ENCODE measurements around the gene PLEKHH3. TPM values are rescaled to one million over a fixed set of nuclear protein-coding genes. Genes with fewer than 3 reads are reported as not detected.
A peak's percentile ranks its signal among the peaks of the same experiment; 100 is the strongest.
"Not testable (repeated sequence)": the region's sequence is repeated elsewhere in the genome, so short reads cannot be mapped to it uniquely, and the experiment has no call there.

The PLEKHH3 gene
- total RNA-seq, 1 experiment from 2014 or later = 3.3 TPM

DNA sequence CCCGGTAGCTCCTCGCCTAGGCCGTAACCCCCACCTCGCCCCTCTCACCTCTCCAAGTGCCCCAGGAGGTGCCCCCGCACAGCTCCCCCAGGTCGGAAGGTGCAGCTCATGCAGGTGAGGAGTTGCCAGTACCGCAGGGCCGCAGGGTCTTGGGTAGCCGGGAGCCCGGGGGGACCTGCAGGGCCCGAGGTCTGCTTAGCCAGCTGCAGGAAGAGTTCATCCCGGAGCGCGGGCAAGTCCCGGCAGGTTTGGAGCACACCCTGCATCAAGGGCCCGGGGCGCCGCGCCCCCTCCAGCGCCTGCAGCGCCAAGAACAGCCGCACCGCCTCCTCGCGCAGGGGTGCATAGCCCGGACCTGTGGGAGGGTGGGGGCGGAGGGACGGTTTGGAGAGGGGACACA, 4.8 kb downstream of the PLEKHH3 start:
- DNase-seq (ENCODE audit: low spot score) = no peak

DNA sequence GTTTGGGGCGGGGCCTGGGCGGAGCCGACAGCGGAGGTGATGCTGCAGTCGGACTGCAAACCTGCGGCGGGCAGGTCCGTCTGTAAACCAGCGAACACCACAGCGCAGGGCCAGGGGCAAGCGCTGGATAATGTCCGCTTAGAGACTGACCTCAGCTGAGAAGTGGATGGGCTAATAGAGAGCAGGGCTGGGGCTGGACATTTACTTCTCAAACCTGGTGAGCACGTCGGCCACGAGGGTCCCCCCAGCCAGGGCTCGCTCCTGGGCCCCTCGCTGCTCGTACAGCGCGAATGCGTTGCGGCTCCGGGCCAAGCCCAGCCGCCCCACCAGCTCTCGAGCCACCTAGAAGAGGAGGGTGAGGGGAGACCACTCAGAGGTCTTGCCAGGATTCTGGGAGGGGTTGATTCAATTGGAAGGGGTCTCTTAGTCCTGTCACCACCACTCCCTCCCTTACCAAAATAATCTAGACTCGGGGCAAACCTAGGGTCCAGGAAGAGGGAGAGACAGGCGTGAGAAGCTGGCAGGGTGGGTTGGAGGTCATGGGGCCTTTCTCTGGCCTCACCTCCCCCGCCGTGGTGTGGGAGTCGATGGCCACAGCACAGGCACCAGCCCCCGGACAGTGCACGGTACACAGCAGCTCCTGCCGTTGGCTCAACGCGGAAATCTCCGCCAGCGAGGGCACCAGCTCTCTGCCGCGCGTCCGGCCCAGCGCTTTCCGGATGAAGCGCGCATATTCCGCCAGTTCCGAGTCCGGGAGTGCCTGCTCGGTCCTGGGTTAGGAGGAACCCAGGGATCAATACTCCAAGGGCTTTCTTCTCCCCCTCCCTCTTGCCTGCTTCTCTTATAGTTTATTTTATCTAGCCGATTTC, 5.8 kb downstream of the PLEKHH3 start:
- no peak for DNase-seq (ENCODE audit: low spot score)

DNA sequence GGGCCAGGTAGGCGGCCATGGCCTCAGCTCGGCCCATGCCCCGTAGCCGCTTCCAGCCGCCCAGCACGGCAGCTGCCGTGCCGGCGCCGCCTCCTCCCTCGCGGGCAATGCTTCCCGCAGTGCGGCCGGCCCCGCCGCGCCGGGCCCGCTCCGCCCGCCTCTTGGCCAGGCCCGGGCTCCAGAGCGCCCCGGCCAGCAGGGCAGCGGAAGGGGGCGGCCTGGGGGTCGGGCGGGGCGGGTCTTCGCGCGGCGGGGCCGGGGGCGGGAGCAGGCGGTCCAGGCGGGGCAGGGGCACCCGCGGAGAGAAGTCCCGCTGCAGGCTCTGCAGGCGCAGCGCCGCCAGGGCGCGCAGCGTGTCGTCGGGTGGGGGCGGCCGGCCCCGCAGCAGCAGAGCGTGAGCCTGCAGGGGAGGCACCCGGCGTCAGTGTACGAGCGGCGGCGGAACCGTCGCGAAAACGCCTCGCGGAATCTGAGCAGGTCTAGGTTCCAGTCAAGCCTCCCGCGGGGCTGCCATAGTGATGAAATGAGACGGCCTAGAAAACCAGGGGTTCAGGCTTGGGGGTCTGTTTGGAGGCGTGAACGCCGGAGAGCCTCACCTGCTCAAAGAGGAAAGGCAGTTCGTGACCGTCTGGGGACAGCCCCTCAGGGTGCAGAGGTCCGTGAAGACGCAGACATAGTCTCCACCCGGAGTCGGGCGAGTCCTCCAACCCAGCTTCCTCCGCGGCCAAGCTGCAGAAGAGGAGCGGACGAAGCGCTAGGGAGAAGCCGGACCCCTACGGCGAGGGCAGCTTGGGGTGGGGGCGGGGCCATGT, 6.6 kb downstream of the PLEKHH3 start:
- no peak for DNase-seq (ENCODE audit: low spot score)

DNA sequence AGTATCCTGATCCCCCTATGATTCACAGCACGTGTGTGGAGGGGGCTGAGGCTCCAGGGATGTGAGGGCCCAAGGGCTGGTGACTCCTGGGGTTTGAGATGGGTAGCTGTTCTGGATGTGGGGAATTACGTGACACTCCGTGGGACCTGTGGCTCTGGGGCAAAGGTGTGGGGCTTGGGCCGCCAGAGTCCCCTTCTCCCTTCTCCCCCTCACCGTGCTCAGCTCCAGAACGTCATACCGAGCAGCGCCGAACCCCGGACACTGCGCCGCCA, 7.2 kb downstream of the PLEKHH3 start:
- no peak for DNase-seq (ENCODE audit: low spot score)

DNA sequence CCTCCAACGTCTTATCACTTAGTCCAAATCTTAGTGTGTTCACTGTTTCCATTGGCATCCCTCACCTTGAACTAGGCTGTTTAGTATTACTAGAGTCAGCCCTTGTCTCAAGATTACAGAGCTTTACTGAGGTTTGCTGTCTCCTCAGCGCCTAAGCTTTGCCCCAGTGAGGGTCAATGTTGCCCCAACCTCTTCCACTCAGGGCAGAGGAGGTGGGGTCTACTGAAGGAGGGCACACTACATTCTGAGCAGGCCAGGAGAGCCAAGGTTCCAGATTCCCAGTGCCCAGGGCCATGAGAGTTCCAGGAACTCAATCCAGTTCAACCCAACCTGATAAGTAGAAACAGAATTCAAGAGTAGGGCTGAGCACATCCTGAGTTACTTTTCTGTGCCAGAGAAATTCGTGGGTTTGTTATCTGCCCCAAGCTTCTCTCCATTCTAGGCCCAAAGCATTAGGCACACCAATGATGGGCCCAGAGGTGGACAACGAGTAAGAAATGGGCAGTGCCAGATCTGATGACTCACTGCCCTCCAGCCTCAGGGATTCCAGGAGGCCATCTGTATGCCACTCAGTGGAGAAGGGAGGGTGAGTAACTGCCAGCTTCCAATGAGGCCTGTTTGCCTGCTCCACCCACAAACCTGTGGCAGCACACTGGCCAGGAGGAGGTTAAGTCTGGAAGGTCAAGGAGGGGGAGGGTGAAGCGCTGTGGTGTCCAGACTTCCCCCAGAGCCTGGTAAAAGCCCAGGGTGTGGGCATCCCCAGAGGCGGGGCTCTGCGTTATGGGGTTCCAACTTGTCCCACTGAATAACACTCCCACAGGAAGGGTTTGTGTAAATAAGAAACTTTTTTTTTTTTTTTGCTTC, 9.5 kb downstream of the PLEKHH3 start:
- DNase-seq (ENCODE audit: low spot score) = peak; percentile 93

DNA sequence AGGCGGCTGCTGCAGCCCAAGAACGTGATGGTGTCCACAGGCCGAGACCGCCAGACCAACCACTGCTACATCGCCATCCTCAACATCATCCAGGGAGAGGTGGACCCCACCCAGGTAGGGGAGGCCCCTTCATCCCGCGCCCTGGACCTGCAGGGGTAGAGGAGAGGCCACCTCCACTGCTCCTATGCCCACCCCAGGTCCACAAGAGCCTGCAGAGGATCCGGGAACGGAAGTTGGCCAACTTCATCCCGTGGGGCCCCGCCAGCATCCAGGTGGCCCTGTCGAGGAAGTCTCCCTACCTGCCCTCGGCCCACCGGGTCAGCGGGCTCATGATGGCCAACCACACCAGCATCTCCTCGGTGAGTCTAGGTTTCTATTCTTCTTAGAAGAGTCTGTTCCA, 10.7 kb downstream of the PLEKHH3 start:
- not testable (repeated sequence) for DNase-seq (ENCODE audit: low spot score)

DNA sequence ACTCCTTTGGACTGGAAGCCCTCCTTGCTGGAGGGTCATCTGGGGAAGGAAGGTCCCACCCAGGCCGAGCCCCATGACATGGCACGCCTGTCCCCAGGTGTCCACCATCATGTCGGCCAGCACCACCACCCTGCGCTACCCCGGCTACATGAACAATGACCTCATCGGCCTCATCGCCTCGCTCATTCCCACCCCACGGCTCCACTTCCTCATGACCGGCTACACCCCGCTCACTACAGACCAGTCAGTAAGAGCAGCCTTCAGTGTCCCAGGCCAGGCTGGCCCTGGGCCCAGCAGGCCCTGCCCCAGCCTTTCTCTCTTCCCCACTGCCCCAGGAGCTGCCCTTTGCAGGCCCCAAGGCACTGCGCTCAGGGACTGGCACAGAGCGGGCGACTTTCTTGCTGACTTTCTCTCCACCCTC, 11.2 kb downstream of the PLEKHH3 start:
- DNase-seq (ENCODE audit: low spot score) = no peak

DNA sequence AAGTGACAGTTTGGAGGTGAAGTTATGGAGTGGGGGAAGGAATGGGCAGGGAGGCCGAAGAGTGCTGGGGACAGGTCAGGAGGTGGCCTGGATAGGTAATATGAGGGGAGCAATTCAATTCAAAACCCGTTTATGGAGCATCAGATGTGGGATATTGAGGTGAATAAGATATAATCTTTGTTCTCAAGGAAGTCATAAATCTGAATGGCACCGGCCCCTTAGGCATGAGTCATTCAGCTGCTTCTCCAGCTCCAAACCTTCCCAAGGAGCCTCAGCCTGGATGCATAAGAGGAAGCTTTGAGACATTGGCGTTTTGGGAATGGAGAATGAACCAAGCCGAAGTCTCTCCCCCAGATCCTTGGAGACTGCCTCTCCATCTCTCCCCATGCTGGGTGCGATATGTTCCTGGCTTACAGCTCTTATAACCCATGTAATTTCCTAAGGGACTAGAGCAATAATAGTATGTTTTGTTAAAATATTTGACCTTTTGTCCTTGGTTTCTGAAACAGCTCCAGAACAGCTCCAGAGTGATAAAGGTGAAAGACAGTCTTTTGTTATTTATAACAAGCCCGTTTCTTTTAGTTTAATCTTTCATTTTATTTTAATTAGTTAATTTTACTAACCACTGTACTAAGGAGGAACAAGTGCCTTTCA, 16.0 kb downstream of the PLEKHH3 start:
- peak; percentile 39 for DNase-seq (ENCODE audit: low spot score)

DNA sequence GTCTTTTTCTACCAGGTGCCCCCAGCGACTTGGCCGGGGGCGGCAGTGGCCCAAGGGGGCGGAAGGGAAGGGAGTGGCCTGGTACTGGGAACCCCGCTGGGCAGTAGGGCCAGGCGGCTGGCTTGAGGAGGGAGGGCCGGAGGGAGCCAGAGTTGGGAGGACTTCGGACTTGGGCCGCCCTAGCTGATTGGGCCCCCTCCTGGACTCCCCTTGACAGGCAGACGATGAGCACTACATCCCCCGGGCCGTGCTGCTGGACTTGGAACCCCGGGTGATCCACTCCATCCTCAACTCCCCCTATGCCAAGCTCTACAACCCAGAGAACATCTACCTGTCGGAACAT, 16.9 kb downstream of the PLEKHH3 start:
- DNase-seq (ENCODE audit: low spot score) = not testable (repeated sequence)

DNA sequence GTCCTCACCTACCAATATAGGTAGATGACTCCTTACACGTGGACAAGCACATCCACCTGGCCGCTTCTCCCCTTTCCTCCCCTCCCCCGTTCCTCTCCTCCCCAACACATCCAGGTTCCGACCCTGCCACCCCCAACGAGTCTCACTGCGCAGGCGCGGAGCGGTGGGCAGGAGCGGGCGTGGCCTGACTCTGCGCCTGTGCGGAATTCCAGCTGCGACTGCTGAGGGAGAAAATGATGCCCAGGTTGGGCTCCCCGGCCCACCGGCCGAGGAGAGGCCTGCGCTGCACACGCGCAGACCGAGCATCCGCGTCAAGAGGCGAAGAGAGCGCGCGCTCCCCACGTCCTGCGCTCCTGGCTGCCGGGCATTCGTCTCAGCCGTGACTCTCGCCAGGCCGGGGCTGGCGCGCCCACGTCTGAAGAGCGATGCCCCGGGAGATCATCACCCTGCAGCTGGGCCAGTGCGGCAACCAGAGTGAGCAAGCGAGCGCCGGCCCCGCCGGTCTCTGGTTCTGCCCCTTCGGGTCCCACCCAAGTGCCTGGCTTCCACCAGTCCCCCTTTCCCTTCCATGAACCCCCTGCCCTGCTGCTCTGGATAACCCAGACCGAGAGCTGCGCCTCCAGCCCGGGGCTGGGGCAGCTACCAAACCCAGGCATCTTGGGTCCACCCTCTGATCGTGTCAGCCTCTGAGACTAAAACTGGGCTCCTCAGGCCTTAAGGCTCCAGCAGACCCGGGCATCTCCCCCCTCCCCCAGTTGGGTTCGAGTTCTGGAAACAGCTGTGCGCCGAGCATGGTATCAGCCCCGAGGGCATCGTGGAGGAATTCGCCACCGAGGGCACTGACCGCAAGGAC, 17.5 kb downstream of the PLEKHH3 start, which contains the start of gene TUBG2:
TUBG2 (plus strand) TSS at position 206 of the 853 bp plus-strand sequence; CDS start at position 426, 220 bp downstream.
- DNase-seq (ENCODE audit: low spot score) = peak; percentile 76

DNA sequence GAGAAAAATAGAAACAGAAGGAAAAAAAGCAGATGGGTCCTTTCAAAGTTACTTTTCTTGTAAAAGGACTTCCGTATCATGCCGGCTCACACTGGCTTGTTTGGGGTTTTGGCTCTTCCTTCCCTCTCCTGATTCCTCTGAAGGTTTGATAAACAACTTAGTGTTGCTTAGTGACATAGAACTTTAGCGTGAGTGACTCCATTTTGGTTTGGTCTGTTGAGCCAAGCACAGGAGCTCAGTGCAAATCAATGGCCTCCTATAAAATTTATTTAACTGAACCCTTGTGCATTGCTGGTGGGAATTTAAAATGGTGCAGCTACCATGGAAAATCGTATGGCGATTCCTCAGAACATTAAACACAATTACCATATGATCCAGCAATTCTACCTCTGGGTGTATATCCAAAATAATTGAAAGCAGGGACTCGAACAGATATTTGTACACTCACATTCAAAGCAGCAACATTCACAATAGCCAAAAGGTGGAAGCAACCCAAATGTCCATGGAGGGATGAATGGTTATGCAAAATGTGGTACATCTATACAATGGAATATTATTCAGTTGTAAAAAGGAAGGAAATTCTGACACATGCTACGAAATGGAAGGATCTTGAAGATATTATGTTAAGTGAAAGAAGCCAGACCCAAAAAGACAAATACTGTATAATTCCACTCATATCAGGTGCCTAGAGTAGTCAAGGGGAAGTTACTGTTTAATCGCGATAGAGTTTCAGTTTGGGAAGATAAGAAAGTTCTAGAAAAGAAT, 18.8 kb downstream of the PLEKHH3 start:
- DNase-seq (ENCODE audit: low spot score) = no peak

DNA sequence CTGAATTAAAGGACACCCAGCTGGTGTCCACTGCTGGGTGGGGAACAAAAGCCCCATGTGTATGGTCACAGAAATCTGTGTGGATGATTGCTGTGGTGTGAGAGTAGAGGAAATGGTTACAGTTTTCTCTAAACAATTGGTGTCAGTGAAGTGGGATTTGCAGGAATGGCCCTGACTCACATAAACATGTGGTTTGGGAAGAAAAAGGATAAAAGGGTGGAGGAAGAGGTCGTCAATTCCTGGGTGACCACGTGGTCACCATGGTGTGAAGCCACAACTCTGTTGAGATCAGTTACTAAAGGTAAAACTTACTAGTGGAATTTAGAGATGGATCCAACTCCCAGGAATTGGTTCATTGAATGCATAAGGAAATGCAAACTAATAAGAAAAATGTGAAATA, 21.3 kb downstream of the PLEKHH3 start:
- DNase-seq (ENCODE audit: low spot score) = peak; percentile 96

DNA sequence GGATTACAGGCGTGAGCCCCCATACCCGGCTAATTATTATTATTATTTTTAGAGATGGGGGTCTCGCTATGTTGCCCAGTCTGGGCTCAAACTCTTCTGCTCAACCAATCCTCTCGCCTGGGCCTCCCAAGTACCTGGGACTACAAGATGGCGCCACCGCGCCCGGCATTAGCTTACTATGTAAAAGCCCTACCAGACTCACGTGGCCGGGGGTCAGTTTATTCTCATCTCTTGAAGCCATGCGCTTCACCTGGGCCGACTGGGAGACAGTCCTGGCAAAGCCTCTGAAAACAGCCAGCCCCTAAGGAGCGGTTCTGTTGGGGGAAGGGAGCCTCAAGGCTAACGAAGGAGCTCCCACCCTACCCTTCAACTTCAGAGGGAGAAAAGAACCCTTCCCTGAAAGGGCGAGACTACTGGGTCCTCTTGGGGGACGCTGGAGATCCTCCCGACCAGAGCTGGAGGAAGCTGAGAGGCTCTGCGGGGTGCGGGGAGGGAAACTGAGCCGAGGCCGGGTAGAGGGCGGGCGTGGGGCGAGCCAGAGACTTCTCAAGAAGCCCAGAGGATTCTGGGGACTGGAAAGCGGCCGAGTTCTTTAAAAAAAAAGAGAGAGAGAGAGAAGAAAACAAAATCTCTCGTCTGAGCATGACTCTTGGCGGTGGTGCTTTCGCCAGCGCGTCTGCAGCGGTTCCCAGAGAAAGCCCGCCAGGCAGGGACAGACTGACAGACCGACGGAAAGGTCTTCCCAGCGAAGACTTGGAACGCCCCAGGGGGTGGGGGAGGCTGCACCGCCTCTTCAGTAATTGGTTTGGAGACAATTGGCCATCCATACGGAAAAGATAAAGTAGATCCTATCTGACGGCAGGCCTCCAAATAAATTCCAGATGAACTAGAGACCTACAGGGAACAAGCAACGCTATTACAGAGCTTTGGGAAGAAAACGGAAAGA, 23.3 kb downstream of the PLEKHH3 start:
- no peak for DNase-seq (ENCODE audit: low spot score)

DNA sequence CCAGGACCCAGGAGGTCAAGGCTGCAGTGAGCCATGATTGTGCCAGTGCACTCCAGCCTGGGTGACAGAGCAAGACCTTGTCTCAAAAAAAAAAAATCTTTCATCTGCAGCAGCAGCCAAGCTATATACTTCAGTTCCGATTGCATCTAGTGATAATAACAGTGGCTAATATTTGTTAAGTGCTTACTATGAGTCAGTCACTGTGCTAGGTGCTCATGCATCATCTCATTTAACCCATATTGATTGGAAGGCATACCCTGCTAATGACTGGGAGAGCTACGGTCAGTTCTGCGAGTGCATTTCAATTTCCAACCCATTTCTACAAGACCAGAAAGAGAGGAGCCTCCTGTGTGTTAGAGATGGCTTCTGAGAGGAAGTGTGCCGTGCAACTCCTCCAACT, 25.4 kb downstream of the PLEKHH3 start:
- DNase-seq (ENCODE audit: low spot score) = no peak

DNA sequence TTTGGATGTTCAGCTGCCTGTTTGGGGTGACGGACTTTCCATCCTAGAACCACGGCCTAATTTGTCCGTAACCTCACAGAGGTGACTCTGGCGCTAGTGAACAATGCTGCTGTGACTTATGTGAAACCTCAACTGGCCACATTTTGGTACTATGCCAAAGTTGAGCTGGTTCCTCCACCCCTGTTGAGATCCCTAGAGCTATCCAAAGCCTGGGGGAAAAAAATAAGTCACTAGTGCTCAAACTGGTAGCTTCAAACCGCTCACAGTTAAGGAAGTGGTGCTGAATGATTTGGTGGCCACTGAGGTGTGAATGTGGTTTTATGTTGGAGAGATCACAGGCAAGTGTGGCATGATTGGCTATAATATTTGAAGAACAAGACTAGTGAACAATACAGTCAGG, 29.0 kb downstream of the PLEKHH3 start:
- no peak for DNase-seq (ENCODE audit: low spot score)

DNA sequence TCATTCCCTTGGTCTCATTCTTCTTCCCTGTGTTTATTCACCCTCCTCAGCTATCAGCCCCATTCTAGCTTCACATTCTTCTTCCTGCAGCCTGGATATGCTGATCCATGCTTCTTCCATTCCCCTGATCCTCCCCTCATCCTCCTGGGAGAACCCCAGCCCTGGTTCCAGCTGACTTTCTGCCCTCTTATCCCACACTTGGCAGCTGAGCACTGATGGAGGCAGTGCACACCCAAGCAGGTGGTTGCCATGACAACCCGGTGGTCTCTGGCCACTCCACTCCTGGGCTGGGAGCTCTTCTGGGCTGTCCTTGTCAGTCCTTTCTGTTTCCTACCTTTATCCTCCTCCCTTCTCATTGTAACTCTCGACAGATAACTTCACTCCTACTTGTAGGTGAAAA, 34.5 kb downstream of the PLEKHH3 start:
- no peak for DNase-seq (ENCODE audit: low spot score)

DNA sequence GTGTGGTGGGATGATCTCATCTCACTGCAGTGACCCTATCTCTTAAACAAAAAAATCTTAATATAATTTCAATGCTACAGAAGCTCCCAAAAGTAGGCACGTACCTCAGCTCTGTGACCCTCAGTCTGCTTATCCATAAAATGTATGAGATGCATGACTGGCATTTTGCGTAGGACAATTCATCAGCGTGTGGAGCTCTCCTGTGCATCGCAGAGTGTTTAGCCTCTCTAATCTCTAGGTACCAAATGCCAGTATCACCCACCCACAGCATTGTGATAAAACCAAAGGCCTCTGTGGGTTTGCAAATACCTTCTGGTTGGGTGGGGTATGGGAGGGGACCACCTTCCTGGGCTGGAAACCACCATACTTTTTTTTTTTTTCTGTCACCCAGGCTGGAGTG, 36.7 kb downstream of the PLEKHH3 start:
- no peak for DNase-seq (ENCODE audit: low spot score)

DNA sequence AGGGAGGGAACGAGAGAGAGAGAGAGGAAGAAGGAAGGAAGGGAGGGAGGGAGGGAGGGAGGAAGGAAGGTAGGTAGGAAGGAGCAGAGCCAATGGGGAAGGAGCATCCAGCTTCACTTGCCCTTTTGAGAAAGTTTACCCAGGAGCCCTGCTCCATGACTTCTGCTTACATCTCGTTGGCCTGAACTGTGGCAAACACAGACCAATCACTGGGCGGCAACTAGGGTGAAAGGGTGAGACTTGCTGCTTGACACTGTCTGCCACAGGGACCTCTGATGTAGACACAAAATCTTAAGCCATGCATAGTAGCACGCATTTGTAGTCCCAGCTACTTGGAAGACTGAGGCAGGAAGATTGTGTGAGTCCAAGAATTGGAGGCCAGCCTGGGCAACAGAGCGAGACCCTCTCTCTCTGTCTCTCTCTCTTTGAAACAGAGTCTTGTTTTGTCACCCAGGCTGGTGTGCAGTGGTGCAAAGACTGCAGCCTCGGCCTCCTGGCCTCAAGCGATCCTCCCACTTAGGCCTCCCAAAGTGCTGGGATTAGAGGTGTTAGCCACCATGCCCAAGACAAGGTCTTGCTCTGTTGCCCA, 37.2 kb downstream of the PLEKHH3 start:
- no peak for DNase-seq (ENCODE audit: low spot score)
